NCI-H187 (cell line): ENCODE data around the gene PHACTR1.
"Not testable (repeated sequence)": the region's sequence is repeated elsewhere in the genome, so short reads cannot be mapped to it uniquely, and the experiment has no call there.

Experiments used
- DNase-seq, 2 experiments: peaks; one replicate each; lab custom pipeline; 2025; lab: John Stamatoyannopoulos, UW

PHACTR1 gene

DNA sequence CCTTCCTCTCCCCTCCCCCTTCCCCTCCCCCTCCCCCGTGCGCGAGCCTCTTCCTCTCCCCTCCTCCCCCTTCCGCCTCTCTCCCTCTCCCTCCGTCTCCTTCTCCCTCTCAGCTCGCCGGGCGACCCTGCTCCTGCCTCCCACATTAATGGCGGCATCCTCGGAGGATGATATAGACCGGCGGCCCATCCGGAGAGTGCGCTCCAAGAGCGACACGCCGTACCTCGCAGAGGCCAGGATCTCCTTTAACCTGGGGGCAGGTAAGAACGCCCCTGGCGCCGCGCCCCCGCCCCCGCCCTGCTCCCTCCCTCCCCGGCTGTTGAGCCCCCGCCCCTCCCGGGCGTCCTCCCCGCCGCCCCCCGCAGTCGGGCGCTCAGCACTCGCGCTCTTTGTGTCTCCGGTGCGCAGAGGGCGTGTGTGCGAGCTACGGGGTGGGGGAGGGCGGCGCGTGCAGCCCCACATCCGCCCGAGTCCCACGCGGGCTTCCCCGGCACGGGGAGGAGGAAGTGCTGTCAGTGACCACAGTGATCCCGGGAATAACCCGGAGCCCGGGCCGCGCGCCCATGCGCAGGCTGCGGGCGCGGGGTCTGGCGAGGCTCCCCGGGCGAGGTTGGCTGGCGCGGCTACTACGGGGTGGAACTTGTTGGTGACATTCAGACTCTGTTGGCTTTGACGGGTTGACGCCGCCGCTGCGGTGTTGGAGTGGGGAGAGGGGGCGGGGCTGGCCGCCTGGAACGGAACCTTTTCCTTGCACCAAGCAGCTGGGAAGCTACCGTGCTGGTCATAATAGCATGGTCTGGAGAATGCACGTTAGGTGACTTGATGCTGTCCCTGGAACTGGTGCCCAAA, 33.2 kb downstream of the PHACTR1 start:
- peak; percentile 66 to 71 for DNase-seq

DNA sequence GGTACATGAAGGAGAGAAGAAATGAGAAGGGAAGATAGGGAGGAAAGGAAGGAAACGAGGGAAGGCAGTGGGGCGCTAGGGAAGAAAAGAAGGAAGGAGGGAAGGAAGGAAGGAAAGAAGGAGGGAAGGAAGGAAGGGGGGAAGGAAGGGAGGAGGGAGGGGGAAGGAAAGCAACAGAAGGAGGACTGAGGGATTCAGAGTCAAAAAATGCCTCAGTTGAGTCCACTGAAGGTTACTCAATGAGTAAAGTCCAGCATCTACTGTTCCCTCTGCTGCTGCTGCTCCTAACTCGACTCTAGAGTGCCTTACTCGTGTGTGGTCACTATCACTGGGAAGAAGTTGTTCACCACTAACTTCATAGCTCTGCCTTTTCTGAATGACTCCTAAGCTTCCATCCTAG, 33.8 kb downstream of the PHACTR1 start:
- DNase-seq = no peak

DNA sequence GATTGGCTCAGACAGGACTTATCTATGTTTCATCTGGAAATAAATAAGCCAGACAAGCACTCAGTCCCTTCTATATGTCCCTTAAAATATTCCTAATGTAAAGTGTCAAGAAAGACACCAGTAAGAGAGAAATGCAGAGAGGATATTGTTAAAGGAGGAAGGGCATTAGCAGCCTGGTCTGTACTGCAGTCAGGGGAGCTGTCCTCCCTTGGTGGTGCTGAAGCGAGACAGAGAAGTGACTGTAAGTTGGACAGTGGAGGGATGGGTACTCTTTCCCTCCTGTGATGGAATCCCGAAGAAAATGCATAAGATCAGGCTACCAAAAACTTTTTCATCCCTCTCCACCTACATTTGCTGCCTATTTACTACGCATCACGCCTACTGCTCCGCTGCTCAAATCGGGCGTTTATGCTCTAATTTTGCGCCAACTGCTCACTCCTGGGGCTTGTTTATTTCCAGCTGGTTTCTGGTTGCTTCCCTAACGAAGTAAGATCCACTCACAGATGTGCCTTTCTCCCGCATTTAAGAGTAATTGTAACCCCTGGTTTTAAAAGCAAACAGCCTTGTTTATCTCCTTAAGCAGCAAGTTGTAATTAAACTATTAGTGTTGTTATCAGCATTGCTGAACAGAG, 35.2 kb downstream of the PHACTR1 start:
- no peak for DNase-seq

DNA sequence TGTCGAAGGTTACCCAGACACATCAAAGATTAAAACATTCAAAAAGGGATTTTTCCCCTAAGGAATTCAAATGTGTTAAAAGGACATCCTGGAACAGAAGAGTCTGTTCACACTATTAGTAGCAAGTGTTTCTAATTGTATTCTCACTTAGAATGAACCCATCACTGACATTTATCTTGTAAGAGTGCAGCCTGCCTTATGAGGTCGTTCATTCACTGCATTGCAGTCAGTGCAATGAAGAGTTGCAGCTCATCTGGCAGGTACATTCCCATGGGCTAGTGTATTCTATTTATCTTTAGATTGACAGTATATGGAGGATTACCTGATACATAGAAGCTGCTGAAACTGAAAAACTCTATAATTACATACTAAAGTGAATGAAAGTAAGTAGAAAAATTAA, 36.5 kb downstream of the PHACTR1 start:
- DNase-seq = no peak

DNA sequence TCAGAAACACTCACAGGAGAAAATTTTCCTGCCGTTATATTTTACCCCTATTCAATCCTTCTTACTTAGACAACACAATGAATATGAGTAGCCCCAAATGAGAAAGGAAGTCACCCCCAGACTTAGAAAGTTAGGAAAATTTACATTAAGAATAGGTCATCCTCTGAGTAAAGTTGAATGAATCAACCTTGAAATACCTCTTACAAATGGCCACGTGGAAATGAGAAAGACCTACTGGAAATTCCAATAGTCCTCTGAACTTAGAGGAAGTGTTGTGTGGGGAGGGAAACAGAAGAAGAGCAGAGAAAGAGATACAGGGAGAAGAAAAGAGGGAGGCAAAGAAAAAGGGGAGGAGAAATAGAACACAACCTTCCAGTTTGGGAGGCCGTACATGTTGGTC, 43.7 kb downstream of the PHACTR1 start:
- no peak for DNase-seq

DNA sequence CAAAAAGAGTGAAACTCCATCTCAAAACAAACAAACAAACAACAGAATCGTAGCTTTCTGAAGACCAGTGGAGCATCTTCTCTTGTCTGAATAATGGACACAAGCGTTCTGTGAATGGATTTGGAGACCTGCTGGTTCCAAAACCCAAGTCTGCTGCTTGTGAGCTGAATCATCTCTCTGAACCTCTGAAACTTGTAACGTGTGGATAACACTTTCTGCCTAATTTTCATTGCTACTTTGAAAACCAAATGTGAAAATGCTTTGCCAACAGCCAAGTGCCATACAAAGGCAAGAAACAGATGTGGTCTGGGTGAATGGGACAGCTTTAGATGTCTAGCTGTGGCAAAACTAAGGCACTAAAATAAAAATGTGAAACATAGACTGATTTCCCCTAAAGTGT, 44.3 kb downstream of the PHACTR1 start:
- DNase-seq = no peak

DNA sequence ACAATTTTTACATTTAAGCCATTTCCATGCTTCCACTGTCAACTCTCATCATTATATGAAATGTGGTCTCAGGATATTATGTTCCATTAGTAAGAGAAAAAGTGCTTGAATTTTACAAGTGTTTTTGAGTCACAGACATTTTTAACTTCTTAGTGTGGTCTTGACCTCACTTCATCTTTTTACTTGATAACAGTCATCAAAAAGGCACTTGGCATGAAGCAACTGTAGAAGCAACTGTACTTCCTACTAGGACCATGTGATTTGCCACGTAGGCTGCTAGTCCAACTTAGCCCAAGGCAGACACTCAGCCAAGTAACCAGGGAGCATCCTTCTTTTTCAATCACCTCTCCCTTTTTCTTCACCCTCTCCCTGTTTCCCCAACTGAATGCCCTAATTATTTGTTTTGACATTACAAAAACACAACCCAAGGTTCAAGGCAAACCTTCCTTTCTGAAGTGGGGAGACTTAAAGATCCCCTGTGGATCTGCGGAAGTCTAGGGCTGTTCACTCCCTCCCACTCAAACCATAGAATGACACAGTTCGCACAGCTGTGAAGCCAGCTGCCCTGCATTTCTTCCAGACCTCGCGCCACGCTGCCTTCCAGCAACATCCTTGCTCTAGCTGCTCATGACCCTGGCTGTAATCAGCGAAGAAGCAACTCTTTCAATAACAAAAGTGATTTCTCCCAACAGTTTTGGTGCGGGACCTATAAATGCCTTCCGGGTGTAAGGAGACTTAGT, 45.0 kb downstream of the PHACTR1 start:
- no peak for DNase-seq

DNA sequence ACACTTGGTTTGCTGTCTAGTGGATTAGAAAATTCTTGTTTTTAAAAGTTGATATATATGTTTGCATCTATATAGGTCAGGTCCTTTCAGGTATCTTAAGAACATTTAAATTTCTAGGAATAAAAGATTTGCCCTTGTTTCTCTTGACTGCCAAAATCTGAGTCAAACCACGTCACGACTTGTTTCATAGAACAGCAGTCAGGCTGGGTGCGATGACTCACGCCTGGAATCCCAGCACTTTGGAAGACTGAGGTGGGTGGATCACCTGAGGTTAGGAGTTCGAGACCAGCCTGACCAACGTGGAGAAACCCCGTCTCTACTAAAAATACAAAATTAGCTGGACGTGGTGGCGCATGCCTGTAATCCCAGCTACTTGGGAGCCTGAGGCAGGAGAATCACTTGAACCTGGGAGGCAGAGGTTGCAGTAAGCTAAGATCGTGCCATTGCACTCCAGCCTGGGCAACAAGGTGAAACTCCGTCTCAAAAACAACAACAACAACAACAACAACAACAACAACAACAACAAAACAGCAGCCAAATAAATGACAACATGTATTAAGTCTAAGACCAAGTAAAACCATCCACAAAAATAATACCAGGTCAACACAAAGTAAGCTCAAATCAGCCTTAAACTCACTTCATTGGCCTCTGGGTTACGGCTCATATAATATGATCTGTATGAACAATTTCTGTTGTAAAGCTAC, 46.3 kb downstream of the PHACTR1 start:
- DNase-seq = not testable (repeated sequence)

DNA sequence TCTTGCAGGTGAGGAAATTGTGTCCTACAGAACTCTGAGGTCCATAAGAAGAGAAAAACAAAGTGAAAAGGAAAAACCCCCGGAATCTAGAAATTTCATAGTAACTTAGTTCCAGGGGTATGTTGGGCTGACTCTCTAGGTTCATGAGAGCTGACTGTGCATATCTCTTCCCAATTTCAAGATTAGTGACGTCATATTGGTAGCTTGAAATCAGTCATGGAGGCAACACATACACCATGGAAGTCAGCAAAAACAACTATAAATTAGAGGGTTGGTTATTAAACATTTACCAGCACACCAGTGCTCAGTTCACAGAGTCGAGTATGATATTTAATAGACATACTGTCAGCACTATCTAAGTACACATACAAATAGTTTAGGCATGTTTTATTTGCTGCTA, 49.8 kb downstream of the PHACTR1 start:
- no peak for DNase-seq

DNA sequence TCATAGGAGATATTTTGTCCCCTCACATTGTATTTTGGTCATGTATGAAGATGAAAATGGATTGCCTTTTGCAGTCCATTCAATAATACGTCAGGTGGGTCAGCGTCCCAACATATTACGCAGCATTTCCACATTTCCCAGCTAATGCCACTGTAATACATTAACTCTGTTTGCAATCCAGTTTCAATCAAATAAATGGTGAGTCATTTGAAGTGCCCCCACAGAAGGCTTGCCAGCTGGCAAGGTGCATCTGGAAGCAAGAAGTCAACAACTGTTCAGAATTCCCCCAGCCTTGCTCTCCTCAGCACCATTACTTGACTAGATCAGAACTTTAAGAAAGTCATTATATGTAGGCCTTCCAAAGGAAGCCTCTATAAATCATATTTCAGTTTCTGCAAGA, 50.4 kb downstream of the PHACTR1 start:
- no peak for DNase-seq

DNA sequence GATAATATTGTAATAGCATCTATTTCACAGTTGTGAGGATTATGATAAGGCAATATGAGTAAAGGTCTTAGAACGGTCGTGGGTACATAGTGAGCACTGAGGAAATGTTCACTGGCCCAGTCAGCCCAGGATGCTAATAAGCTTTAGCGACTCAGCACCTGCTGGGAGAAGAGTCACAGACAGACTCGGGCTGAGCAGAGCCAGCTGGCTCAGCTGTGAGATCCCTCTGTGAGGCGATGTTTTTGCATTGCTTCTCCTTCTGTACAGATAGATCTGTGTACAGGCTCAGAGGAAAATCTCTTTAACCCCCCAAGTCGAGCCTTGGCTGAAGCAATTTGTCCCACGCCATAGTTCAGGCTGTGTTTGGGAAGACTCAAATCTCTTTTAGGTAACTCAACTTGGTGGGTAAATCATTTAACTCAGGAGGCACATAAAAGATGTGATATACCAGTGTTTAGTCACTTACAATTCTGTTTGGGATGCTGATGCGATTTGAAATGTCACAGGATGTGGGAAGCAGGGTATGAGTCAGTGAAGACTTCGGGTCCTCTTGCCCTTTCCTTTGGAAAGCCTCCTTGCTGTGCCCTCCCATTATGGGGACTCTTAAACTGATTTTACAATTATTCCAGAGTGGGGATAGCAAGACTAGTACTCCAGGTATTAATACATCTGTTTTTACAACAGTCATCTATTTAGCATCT, 53.1 kb downstream of the PHACTR1 start:
- DNase-seq = no peak

DNA sequence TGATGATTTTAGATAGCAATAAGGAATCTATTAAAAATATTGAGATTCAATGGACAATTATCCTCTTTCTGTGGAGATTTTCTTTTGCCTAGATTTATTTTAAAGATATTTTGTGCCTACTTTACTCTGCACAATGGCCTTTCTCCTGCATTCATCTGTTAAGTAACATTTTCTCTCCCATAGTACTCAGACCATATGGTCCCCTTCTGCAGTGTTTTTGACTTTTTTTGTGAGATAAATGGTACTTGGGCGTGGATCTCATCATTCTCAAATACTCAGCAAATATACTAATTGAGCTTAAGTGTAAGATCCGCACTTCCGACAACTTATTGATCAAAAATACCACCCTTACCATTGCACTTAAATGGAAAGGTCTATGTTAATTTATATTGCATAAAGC, 55.8 kb downstream of the PHACTR1 start:
- DNase-seq = no peak

DNA sequence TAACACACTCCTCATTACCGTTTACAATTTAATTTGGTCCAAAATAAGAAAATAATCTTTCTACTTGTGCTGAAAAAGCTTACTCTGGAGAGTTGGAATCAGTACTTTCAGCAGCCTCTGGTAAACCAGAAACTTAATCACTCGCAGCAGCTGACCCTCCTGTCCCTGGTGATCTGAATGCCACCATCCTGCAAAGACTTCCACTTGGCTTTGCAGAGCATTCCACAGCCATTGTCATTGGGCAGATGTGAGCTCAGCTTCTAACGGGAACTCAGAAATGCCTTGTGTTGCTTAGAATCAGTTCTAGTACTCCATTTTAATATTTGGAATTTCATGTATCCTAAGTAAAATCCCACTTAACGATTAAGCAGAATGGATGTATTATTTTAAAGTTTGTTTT, 59.7 kb downstream of the PHACTR1 start:
- DNase-seq = no peak

DNA sequence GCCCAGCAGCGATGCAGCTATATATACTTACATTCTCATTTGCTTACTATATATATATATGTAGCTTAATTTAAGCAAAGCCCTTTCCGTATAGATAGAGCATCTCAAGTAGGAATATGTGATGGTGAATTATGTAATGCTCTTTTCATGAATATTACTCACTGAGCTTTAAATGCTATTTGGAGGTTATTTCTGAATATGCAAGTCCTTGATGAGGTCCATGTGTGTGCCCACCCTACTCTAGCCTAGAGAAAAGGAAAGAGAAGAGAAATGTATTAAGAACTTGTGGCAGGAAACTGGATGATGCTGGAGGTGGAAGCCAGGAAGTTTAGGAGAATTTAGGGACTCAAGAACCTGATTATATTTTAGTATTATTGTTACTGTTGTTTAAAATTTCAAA, 63.2 kb downstream of the PHACTR1 start:
- no peak for DNase-seq

DNA sequence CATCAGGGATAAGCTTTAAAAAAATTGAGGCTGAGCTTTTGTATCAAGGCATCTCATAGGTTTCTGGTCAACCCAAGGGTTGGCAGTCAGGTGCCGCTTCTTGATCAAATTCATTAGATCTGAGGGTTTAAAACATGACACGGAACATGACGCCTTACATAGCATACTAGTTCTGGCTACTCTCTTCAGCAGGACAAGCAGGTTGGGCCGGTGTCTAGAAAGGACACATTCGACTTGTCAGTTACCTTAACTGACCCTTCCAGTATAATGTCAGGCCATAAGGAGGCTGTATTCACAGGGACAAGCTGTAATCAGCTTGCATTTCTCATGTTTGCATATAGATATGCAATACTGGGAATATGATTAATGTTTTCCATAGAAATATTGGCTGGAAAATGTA, 65.6 kb downstream of the PHACTR1 start:
- no peak for DNase-seq

DNA sequence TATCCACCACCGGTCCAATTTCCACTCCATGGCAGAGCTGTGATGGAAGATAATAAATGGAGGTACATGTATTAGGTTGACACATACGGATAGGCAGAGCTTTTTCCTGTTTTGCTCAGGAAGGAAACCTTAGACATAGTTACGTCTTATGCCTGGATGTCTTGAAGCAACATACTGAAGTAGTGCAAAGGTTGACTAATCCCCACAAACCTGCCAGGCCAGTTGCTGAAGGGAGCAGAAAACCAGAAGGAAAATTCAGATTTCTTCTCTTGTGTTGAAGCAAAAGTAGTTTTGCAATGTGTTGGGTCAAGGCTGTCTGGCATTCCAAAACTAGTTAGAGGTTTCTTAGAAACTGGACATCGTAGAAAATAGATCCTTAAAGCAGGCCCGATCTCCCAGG, 68.7 kb downstream of the PHACTR1 start:
- no peak for DNase-seq

DNA sequence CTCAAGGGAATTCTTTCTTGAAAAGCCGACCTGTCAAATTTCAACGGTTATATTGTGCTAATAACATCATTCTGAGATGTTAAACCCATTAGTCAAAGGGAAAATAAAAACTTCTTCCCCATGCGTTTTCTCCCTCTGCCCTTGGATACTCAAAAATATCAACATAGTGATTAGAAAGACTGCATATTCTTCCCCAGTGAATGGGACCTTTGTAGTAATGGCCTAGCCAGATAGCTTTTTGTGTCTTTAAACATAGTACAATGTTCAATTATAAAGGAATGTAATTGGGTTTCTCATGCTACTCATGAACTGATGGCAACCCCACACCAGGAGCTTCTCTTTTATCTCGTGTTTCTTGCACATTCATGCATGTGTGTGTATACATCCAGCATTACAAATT, 69.4 kb downstream of the PHACTR1 start:
- DNase-seq = no peak

DNA sequence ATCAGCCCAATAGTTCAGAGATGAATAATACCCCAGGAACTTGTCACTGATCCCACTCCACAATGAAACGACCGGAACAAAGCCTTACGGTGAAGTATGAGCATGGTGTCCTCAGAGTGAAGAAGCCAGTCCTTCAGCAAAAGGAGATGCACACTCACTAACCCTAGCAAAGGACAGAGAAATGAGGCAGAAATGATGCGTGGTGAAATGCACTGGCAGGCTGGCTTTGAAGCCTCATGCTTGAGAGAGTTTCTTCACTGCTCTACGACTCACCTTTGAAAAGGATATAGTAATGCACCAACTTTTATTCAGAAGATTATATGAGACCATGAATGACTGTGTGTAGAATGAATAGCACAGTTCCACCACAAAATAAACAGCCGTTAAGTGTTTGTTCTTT, 74.8 kb downstream of the PHACTR1 start:
- no peak for DNase-seq

DNA sequence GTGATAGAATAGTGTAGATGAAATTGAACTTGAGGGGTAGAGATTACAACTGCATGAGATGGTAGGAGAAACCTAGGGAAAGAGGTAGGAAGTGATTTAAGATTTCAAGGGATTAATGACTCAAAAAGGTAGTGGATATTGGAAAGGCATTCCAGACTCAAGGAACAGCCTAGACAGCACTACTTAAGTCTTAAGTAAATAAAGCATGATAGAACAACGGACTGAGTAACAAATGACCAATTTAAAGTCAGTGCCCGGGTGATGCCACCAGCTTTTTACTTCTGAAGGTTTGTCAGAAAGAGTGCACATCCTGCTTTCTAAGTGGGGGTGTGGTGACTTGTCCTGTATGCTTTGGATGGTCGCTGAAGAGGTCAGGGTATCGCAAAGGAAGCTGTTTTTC, 81.8 kb downstream of the PHACTR1 start:
- no peak for DNase-seq

DNA sequence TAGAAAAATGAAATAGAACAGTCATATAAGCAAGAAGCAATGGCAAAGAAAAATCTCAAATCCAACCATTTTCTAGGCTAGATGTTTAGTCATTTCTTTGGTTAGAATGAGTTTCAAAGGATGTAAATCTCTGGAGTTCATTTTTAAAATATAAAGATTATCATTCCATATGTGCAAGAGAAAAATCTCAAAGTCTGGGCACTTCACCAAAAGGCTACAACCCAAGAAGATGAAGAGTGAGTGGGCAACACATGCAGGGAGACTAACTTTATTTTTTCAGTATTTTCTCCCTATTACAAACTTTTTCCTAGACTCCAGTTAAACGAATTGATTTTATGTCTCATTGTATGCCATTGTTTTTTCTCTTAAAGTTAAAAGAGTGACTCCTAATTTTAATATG, 83.6 kb downstream of the PHACTR1 start:
- DNase-seq = no peak

DNA sequence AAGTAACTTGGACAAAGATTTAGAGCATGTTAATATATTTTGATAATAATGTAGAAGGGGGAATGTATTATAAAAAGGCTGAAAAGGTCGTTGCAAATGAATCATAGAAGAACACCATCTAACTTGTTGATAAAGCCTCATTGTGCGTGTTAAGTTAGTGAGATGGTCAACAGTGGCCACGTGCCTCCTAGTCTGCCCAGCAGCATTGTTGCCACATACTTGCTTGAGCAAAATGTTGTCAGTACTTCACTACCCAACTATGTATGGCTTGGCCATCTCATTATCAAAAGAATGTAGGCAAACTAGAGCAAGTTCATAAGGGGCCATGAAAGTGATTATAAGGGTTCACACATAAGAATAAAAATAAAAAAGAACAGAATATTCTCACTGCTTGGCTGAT, 84.6 kb downstream of the PHACTR1 start:
- no peak for DNase-seq

DNA sequence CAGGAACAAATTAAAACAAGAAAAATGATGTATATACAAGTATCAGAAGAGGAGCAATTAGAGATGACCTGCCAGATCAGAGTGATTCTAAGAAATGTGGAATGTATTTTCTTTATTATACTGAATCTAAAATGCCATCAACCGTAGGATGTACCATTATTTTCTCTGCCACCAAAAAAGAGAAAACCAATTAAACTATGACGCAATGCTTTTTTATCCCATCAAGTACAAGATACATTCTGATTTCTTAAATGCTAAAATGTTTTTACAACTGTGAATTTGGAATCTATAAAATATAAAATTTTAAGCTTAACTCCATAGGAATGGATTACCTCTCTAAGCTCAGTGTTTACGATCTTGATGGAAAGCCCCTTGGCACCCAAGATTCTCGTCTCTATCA, 85.9 kb downstream of the PHACTR1 start:
- DNase-seq = no peak
